ENCODE results near the gene UROS.

UROS gene

DNA sequence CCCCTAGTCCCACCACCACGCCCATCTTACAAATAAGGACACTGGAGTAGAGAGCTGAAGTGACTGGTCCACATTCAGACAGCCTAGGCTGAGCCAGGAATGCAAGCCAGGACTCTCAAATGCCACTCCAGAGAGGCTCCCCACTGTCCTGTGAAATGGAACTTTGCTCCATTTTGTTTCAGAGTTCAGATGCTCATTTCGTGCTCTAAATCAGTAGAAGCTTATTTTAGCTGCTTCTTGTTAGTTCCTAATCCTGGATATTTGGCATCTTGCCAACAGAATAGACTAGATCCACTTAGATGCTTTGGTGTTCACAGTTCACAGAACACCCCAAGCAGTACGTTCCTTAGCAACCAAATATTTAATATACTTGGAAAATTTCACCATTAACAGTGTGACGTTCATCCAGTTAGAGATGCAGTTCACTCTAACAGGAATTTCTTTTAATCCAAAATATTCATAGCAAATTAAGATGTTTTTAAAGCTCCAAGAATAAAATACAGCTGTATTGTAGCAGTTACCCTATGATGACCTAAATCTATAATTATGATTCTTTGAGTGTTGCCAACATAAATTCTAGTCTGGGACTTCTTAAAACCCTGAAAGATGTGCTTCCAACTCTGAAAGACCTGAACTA lies 54.7 kb downstream of the UROS start:
- Histone ChIP-seq H3K27ac (ENCODE audit: extremely low read depth, low read depth, low read length) (peak overlapping the region; percentile 36), H3K4me1 (ENCODE audit: control insufficient read depth, insufficient read depth, low read length) (peaks cover 4% of the 10 kb centered on the region; the same call in 1 of the 2 replicates), H3K36me3 (ENCODE audit: control insufficient read depth in 2 of 2, insufficient read depth in 1 of 2, low read length in 2 of 2) (peaks cover 16 to 47% of the 10 kb centered on the region in 2 experiments), H3K9me3 (ENCODE audit: control insufficient read depth, insufficient read depth, low read depth, low read length) (no peaks in the 10 kb centered on the region), H3K4me3 (ENCODE audit: low read depth, low read length) (no peak overlapping the region)
- ChIA-PET CTCF (interaction anchor here (0.6 kb wide), 1 partner anchor 72 kb away, joined by 3 read pairs; no protein-coding TSS in a partner anchor), POLR2A (interaction anchor here (1.2 kb wide), 1 partner anchor 55 kb away, joined by 3 read pairs; the partner anchor contains the start of genes BCCIP and UROS)
- TF ChIP-seq ZNF132 (tag by site-specific recombination; IDR thresholded peaks at IDR 0.05; ENCODE audit: borderline replicate concordance) (no peak), ZNF350 (tag by site-specific recombination; IDR thresholded peaks at IDR 0.05) (peak; percentile 88), ZNF121 (tag by site-specific recombination; IDR thresholded peaks at IDR 0.05) (no peak), GFI1B (tag by site-specific recombination; IDR thresholded peaks at IDR 0.05) (no peak), ZNF404 (tag by site-specific recombination; IDR thresholded peaks at IDR 0.05) (no peak), OSR2 (tag by site-specific recombination; IDR thresholded peaks at IDR 0.05) (no peak), ZNF664 (tag by site-specific recombination; IDR thresholded peaks at IDR 0.05) (no peak), ZFP41 (tag by site-specific recombination; IDR thresholded peaks at IDR 0.05; ENCODE audit: borderline replicate concordance) (no peak), ZFP69B (tag by site-specific recombination; IDR thresholded peaks at IDR 0.05) (no peak), ZNF843 (tag by site-specific recombination; IDR thresholded peaks at IDR 0.05) (no peak), ZNF785 (tag by site-specific recombination; IDR thresholded peaks at IDR 0.05) (no peak), ZEB2 (tag by site-specific recombination; IDR thresholded peaks at IDR 0.05) (no peak), ZNF660 (tag by site-specific recombination; IDR thresholded peaks at IDR 0.05) (peak; percentile 84), ZNF114 (tag by site-specific recombination; IDR thresholded peaks at IDR 0.05) (no peak), ZNF473 (tag by site-specific recombination; IDR thresholded peaks at IDR 0.05) (no peak), GLI2 (tag by site-specific recombination; IDR thresholded peaks at IDR 0.05; ENCODE audit: borderline replicate concordance, low read depth) (peak; percentile 9; the same call in 1 of the 2 replicates), ZNF701 (tag by site-specific recombination; IDR thresholded peaks at IDR 0.05) (no peak), EGR2 (tag by site-specific recombination; IDR thresholded peaks at IDR 0.05; ENCODE audit: low read depth) (no peak), GLIS1 (tag by site-specific recombination; IDR thresholded peaks at IDR 0.05) (no peak), RBAK (tag by site-specific recombination; IDR thresholded peaks at IDR 0.05) (no peak), ZNF394 (tag by site-specific recombination; IDR thresholded peaks at IDR 0.05; ENCODE audit: borderline replicate concordance) (no peak), ZNF623 (tag by site-specific recombination; IDR thresholded peaks at IDR 0.05) (no peak), ZNF585B (tag by site-specific recombination; IDR thresholded peaks at IDR 0.05) (no peak), ZNF416 (tag by site-specific recombination; IDR thresholded peaks at IDR 0.05) (no peak), ZNF223 (tag by site-specific recombination; IDR thresholded peaks at IDR 0.05) (no peak), GLIS2 (tag by site-specific recombination; IDR thresholded peaks at IDR 0.05) (no peak), BCL11A (tag by site-specific recombination; IDR thresholded peaks at IDR 0.05; ENCODE audit: low read depth) (no peak), SP2 (tag by site-specific recombination; IDR thresholded peaks at IDR 0.05) (no peak), ZBTB26 (tag by site-specific recombination; optimal IDR thresholded peaks at IDR 0.05) (no peak), ZFP37 (tag by site-specific recombination; IDR thresholded peaks at IDR 0.05) (no peak), ZNF133 (tag by site-specific recombination; IDR thresholded peaks at IDR 0.05) (no peak), ZBTB10 (tag by site-specific recombination; IDR thresholded peaks at IDR 0.05) (no peak), ZNF544 (tag by site-specific recombination; IDR thresholded peaks at IDR 0.05) (peak; percentile 80), ZBTB20 (tag by site-specific recombination; IDR thresholded peaks at IDR 0.05) (no peak)
- TF ChIP-seq, protein P1, sequence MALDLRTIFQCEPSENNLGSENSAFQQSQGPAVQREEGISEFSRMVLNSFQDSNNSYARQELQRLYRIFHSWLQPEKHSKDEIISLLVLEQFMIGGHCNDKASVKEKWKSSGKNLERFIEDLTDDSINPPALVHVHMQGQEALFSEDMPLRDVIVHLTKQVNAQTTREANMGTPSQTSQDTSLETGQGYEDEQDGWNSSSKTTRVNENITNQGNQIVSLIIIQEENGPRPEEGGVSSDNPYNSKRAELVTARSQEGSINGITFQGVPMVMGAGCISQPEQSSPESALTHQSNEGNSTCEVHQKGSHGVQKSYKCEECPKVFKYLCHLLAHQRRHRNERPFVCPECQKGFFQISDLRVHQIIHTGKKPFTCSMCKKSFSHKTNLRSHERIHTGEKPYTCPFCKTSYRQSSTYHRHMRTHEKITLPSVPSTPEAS (tag by site-specific recombination; IDR thresholded peaks at IDR 0.05): no peak
